PFSK-1 (cell line): Measurements from ENCODE around the gene SYNGR4.

Experiments used
- FOXP2 ChIP-seq: optimal IDR thresholded peaks from 2 replicates; pipeline ENCODE3; 2011; ENCODE audit warnings: borderline replicate concordance, control low read depth, inconsistent platforms; ENCODE audit not compliant: insufficient read depth; ENCODE audit errors: extremely low read length, extremely low read depth
- POLR2AphosphoS5 ChIP-seq: IDR thresholded peaks from 2 replicates; pipeline ENCODE4 v1.6.1; 2012; ENCODE audit warnings: low read depth, mild to moderate bottlenecking, control low read depth, low read length, moderate library complexity
- SIN3A ChIP-seq: IDR thresholded peaks from 2 replicates; pipeline ENCODE4 v1.6.1; 2012; ENCODE audit warnings: mild to moderate bottlenecking, low read length, moderate library complexity, borderline replicate concordance; ENCODE audit not compliant: insufficient read depth
- TAF1 ChIP-seq: IDR thresholded peaks from 2 replicates; pipeline ENCODE4 v1.6.1; 2012; ENCODE audit warnings: low read length, control low read depth, borderline replicate concordance; ENCODE audit not compliant: insufficient read depth
- TF ChIP-seq, protein P1 (sequence below), 2 experiments: IDR thresholded peaks; 2 replicates each; pipeline versions ENCODE4 v1.6.1 to v1.8.0; 2011 to 2012; ENCODE audit warnings: low read depth in 2 of 2, low read length in 2 of 2, control low read depth in 1 of 2, inconsistent platforms in 1 of 2, mild to moderate bottlenecking in 1 of 2, moderate library complexity in 1 of 2; ENCODE audit not compliant: insufficient read depth in 1 of 2

GRCh38 chr19:48338802-48339503 lies 25.2 kb upstream of the SYNGR4 start:
- TF ChIP-seq SIN3A (no peak), POLR2AphosphoS5 (no peak), TAF1 (no peak), FOXP2 (no peak)
- TF ChIP-seq, protein P1, sequence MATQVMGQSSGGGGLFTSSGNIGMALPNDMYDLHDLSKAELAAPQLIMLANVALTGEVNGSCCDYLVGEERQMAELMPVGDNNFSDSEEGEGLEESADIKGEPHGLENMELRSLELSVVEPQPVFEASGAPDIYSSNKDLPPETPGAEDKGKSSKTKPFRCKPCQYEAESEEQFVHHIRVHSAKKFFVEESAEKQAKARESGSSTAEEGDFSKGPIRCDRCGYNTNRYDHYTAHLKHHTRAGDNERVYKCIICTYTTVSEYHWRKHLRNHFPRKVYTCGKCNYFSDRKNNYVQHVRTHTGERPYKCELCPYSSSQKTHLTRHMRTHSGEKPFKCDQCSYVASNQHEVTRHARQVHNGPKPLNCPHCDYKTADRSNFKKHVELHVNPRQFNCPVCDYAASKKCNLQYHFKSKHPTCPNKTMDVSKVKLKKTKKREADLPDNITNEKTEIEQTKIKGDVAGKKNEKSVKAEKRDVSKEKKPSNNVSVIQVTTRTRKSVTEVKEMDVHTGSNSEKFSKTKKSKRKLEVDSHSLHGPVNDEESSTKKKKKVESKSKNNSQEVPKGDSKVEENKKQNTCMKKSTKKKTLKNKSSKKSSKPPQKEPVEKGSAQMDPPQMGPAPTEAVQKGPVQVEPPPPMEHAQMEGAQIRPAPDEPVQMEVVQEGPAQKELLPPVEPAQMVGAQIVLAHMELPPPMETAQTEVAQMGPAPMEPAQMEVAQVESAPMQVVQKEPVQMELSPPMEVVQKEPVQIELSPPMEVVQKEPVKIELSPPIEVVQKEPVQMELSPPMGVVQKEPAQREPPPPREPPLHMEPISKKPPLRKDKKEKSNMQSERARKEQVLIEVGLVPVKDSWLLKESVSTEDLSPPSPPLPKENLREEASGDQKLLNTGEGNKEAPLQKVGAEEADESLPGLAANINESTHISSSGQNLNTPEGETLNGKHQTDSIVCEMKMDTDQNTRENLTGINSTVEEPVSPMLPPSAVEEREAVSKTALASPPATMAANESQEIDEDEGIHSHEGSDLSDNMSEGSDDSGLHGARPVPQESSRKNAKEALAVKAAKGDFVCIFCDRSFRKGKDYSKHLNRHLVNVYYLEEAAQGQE (IDR thresholded peaks at IDR 0.05; ENCODE audit: insufficient read depth in 1 of 2, low read depth in 2 of 2, low read length in 2 of 2), result no peak
